Measurements from ENCODE around the gene ZNF775.

ZNF775 gene

GRCh38 chr7:150393325-150393724, 14.2 kb downstream of the ZNF775 start:
- DNase-seq (ENCODE audit: low read depth) = no peak
- in situ Hi-C loops (cut with HindIII; ENCODE audit: low sequenced_read_pairs) = no loop called here
- TF ChIP-seq, protein P1, sequence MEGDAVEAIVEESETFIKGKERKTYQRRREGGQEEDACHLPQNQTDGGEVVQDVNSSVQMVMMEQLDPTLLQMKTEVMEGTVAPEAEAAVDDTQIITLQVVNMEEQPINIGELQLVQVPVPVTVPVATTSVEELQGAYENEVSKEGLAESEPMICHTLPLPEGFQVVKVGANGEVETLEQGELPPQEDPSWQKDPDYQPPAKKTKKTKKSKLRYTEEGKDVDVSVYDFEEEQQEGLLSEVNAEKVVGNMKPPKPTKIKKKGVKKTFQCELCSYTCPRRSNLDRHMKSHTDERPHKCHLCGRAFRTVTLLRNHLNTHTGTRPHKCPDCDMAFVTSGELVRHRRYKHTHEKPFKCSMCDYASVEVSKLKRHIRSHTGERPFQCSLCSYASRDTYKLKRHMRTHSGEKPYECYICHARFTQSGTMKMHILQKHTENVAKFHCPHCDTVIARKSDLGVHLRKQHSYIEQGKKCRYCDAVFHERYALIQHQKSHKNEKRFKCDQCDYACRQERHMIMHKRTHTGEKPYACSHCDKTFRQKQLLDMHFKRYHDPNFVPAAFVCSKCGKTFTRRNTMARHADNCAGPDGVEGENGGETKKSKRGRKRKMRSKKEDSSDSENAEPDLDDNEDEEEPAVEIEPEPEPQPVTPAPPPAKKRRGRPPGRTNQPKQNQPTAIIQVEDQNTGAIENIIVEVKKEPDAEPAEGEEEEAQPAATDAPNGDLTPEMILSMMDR (IDR thresholded peaks at IDR 0.05; ENCODE audit: low read depth, low read length, missing control alignments) = no peak
- no peak overlapping the region for H3K4me3 ChIP-seq (ENCODE audit: low read depth, low read length)

DNA sequence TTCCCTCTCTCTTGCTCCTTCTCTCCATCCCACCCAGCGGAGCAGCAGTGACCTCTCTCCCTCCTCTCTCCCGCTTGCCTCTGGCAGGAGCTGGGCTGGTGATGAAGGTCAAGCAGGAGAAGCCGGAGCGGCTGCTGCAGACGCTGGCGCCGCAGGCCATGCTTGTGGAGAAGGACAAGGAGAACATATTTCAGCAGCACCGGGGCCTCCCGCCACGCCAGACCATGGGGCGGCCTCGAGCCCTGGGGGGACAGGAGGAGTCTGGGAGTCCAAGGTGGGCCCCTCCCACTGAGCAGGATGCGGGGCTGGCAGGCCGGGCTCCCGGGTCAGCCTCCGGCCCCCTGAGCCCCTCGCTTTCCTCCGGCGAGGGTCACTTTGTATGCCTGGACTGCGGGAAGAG, 17.3 kb downstream of the ZNF775 start:
- no peak for DNase-seq (ENCODE audit: low read depth)
- TF ChIP-seq, protein P1 (IDR thresholded peaks at IDR 0.05; ENCODE audit: low read depth, low read length, missing control alignments) = no peak

DNA sequence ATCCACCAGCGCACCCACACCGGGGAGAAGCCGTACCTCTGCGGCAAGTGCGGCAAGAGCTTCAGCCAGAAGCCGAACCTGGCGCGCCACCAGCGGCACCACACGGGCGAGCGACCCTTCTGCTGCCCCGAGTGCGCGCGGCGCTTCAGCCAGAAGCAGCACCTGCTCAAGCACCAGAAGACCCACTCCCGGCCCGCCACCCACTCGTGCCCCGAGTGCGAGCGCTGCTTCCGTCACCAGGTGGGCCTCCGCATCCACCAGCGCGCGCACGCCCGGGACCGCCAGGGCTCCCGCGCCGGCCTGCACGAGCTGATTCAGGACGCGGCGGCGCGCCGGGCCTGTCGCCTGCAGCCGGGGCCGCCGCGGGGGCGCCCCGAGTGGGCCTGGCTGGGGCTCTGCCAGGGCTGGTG, 17.7 kb downstream of the ZNF775 start:
- DNase-seq (ENCODE audit: low read depth) = no peak
- no peak overlapping the region for H3K4me3 ChIP-seq (ENCODE audit: low read depth, low read length)
- in situ Hi-C loops (cut with HindIII; ENCODE audit: low sequenced_read_pairs) = no loop called here
- TF ChIP-seq, protein P1 (IDR thresholded peaks at IDR 0.05; ENCODE audit: low read depth, low read length, missing control alignments) = no peak

More for the DNA sequence above, 17.3 kb downstream of the ZNF775 start:
- no peak overlapping the region for H3K4me3 ChIP-seq (ENCODE audit: low read depth, low read length)
- in situ Hi-C loops (cut with HindIII; ENCODE audit: low sequenced_read_pairs) = no loop called here

DNA sequence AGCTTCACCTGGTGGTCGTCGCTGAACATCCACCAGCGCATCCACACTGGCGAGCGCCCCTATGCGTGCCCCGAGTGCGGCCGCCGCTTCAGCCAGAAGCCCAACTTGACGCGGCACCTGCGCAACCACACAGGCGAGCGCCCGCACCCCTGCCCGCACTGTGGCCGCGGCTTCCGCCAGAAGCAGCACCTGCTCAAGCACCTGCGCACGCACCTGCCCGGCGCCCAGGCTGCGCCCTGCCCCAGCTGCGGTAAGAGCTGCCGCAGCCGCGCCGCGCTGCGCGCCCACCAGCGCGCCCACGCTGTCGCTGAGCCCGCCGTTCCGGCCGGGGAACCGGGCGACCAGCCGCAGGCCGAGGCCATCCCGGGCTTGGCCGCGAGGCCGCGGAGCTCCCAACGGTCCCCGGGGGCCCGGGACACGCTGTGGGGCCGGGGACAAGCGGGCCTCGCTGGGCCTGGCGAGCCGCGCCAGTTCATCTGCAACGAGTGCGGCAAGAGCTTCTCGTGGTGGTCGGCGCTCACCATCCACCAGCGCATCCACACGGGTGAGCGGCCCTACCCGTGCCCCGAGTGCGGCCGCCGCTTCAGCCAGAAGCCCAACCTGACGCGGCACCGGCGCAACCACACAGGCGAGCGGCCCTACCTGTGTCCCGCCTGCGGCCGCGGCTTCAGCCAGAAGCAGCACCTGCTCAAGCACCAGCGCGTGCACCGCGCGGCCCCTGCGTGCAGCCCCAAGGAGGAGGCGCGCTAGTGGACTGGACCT, 18.4 kb downstream of the ZNF775 start:
- in situ Hi-C loops (cut with HindIII; ENCODE audit: low sequenced_read_pairs) = no loop called here
- DNase-seq (ENCODE audit: low read depth) = no peak
- H3K4me3 ChIP-seq (ENCODE audit: low read depth, low read length) = no peak overlapping the region
- TF ChIP-seq, protein P1 (IDR thresholded peaks at IDR 0.05; ENCODE audit: low read depth, low read length, missing control alignments) = no peak

DNA sequence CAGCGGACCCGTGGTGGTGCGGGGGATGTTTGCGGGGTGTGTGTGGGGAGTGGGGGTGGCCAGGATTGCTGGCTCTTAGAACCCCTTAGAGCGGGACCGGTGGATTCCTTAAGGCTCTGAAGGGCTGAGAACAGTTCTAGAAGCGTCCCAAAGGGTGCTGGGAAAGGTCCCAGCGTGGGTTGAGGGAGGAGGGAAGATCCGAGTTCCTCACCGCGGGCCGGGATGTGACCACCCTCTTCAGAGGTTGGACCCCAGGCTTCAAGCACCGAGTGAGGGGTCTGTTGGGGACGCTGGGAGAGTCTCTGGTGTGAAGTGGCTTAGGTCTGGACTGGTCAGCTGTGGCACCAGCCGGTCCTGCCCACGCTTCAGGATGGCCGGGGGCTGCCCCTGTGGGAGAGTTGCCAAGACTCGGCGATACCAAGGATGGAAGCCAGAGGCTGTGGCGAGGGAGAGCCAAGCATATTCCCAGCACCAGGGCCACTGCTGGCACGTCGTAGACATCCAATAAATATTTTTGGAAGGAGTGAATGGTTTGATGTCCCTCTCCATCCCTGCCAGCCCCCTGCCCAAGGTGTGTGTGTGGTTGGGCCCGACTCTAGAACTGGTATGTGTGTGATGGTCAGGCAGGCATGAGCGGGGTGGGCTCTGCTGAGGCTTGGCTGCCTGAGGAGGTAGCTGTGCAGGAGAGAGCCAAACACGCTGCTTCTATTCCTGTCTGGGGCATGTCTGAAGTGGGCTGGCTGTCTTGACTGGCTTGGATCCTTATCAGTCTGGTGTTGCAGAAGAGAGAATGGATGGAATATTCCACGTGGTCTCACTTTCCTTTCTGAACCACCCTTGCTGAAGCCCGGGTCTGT, 19.2 kb downstream of the ZNF775 start:
- DNase-seq (ENCODE audit: low read depth) = no peak
- TF ChIP-seq, protein P1 (IDR thresholded peaks at IDR 0.05; ENCODE audit: low read depth, low read length, missing control alignments) = no peak
- in situ Hi-C loops (cut with HindIII; ENCODE audit: low sequenced_read_pairs) = no loop called here
- no peak overlapping the region for H3K4me3 ChIP-seq (ENCODE audit: low read depth, low read length)

DNA sequence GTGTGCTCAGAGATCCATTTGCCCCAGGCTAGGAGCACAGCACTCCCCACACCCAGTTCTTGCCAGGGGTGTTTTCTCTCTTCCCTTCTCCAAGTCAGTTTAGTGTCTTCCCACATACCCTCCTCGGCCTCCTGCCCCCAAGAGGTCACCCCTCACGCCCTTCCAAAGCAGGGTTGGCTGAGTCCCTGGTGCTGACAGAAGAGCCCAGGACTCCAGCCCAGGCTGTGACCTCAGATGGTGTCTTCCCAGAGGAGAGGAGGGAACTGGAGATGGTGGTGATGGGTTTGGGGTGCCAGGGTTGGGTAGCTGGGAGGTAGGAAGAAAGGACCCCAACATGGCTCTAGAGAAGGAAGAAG, 19.8 kb downstream of the ZNF775 start:
- DNase-seq (ENCODE audit: low read depth) = no peak
- H3K4me3 ChIP-seq (ENCODE audit: low read depth, low read length) = no peak overlapping the region
- TF ChIP-seq, protein P1 (IDR thresholded peaks at IDR 0.05; ENCODE audit: low read depth, low read length, missing control alignments) = no peak
- in situ Hi-C loops (cut with HindIII; ENCODE audit: low sequenced_read_pairs) = no loop called here
